Heart left ventricle (tissue), 16 donors: ENCODE measurements around the gene PYGB. TPM values are rescaled to one million over a fixed set of nuclear protein-coding genes. Genes with fewer than 3 reads are reported as not detected.

Source experiments
- ATAC-seq, 4 donors: fragments of 200-7000 bp; cut with Tn5 transposase; one replicate each; pipeline ENCODE4 v1.9.1; 2020 to 2022; ENCODE audit warnings: moderate library complexity in 4 of 4, mild to moderate bottlenecking in 3 of 4, moderate number of reproducible peaks in 1 of 4
- DNase-seq, 5 donors: peaks; one replicate each; pipeline ENCODE4 v3.0.0-alpha.2; 2020
- H3K27ac ChIP-seq, 12 donors: fragments of 200-600 bp; sonication (generic) in 4 of 12; one replicate each; pipeline versions ENCODE4 v1.5.0 to v1.8.0; 2016 to 2022; ENCODE audit warnings: mild to moderate bottlenecking in 2 of 12
- H3K27me3 ChIP-seq, 9 donors: fragments of 200-600 bp; sonication (generic) in 2 of 9; one replicate each; pipeline versions ENCODE4 v1.5.1 to v1.8.0; 2016 to 2022; ENCODE audit warnings: mild to moderate bottlenecking in 3 of 9
- H3K36me3 ChIP-seq, 9 donors: fragments of 200-600 bp; sonication (generic) in 2 of 9; one replicate each; pipeline versions ENCODE4 v1.5.0 to v1.8.0; 2018 to 2022; ENCODE audit warnings: mild to moderate bottlenecking in 2 of 9
- H3K4me1 ChIP-seq, 12 donors: fragments of 200-600 bp; sonication (generic) in 4 of 12; one replicate each; pipeline versions ENCODE4 v1.5.0 to v1.8.0; 2016 to 2022; ENCODE audit warnings: mild to moderate bottlenecking in 3 of 12
- H3K4me3 ChIP-seq, 12 donors: fragments of 200-600 bp; sonication (generic) in 4 of 12; one replicate each; pipeline versions ENCODE4 v1.5.0 to v1.8.0; 2017 to 2022; ENCODE audit warnings: mild to moderate bottlenecking in 9 of 12, moderate library complexity in 4 of 12
- H3K9me3 ChIP-seq, 12 donors: fragments of 200-600 bp; sonication (generic) in 4 of 12; one replicate each; pipeline versions ENCODE4 v1.5.0 to v1.8.0; 2016 to 2022; ENCODE audit warnings: mild to moderate bottlenecking in 1 of 12
- POLR2A ChIP-seq, 2 donors: fragments of 450-650 bp; IDR thresholded peaks; one replicate each; pipeline ENCODE4 v1.6.1; 2017; ENCODE audit warnings: antibody characterized with exemption in 2 of 2, mild to moderate bottlenecking in 2 of 2, moderate library complexity in 2 of 2
- WGBS, 4 donors: extraction: QIAGEN DNeasy Blood & Tissue Kit in 2 of 4; methylation state at CpG; one replicate each; pipeline versions ENCODE4 v1.1.5 to v1.1.7; 2013 to 2018; 5-methylcytosine and 5-hydroxymethylcytosine counted together
- intact Hi-C, 10 donors: fragments of 100-400 bp; cut with DNase I; formaldehyde crosslinking; loops; one replicate each; pipeline versions ENCODE4 v1.11.1 to v1.14.2; 2022
- polyA plus RNA-seq, 2 donors: library from polyadenylated mRNA; stranded (reverse); fragments of 200-250 nt; gene quantifications; one replicate each; pipeline ENCODE4 v1.2.3, GENCODE V29; 2013
- total RNA-seq, 9 donors: library from RNA; depleted of rRNA in 2 of 9; stranded (reverse); fragments of >200 nt in 2 of 9; fragmentation: NEBNext Ultra II Directional in 3 of 9; extraction: Animal tissue kit (Norgen Biotek cat#: 25700) in 3 of 9; gene quantifications; one replicate each; pipeline versions ENCODE4 v1.1.0 to v1.2.4, GENCODE V29; 2016 to 2023
- TF ChIP-seq, protein P1 (sequence below), 12 donors: fragments of 200-600 bp; sonication (generic) in 4 of 12; IDR thresholded peaks; one replicate each; pipeline versions ENCODE4 v1.5.0 to v1.8.0; 2018 to 2022; ENCODE audit warnings: antibody characterized with exemption in 12 of 12, mild to moderate bottlenecking in 5 of 12
- donor health status: ischemic (EF 13 %, LVEDD 7.1; RV severe dilation, severe dysfunction).
- donor health status: healthy with polysubstance abuse.
- donor health status: DM: no; HTN: yes; CAD: no.
- donor health status: DM: no; HTN: no; CAD: no.
- donor health status: ischemic (EF 25% LVEDD 6.9; RV normal size, moderate dysfunction).
- donor health status: ischemic (EF 25% LVEDD 5.7; RV mildly dilated, moderate dysfunction).
- donor health status: healthy.
- donor health status: DM: yes; HTN: yes; CAD: no.
- donor health status: ischemic (EF 35%, LVEDD 5.7; RV mildly dilated, moderate dysfunction).
- donor health status: nonischemic (EF 11% LVEDD 7.7; RV severe dilation, severe dysfunction).
- donor health status: DM: yes; HTN: yes; CAD: no.
- donor health status: PGD.
- donor health status: ischemic (EF 29% LVEDD 5.4; RV normal size, mild dysfunction).
- donor health status: nonischemic (EF 23%, LVEDD 6.1; RV moderate dilation, normal function).

PYGB gene
- total and polyA plus RNA-seq, 11 donors, result 144 to 450 (median 232) TPM

DNA sequence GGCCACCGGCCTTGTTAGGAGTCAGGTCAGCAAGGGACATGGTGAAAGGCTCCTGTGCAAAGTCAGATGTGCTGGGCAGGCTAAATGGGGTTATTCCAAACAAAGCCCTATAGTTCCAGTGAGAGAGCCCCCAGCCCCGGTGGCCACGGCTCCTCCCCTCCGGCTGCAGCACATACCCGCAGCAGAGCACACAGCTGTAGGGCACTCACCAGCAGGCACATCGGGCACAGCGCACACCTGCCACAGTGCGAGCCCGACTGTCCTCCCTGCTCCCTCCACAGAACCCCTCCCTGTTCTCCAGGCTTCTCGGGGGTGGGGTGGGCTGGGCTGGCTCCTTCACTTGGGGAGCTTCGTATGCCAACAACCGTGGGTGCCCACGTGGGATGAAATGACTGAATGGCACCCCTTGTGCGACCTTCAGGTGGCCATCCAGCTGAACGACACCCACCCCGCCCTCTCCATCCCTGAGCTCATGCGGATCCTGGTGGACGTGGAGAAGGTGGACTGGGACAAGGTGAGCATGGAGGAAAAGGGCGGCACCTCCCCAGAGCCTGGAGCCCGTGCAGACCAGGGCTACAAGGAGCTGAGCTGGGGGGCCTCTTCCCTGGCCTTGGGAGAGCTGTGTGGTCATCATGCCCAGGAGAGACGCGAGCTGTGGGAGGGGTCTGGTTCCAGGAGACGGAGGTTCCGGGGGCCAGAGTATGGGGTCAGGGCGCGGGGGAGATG, 30.9 kb downstream of the PYGB start:
- no peak for ATAC-seq

DNA sequence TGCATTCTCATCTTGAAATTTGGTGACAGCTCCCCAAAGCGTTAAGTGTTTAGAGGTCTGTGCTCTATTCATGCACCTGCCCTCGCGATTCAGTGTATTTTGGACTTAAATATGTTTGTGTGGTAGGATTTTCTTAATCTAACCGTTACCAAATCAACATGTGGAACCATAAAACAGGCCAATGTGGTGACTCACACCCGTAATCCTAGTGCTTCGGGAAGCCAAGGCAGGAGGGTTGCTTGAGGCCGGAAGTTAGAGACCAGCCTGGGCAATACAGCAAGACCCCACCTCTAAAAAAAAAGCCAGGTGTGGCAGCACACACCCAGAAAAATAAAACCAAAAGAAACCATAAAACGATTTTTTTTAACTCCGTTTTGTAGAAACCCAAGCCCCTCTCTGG, 31.5 kb downstream of the PYGB start:
- peak overlapping the region in 6 of 12 donors; percentile 22 to 68 (median 42) for H3K27ac ChIP-seq
- DNase-seq, result no peak
- no peaks in the 10 kb centered on the region for H3K27me3 ChIP-seq
- H3K4me1 ChIP-seq, result peaks cover 0 to 40% (median 12%) of the 10 kb centered on the region in 12 donors
- no peaks in the 10 kb centered on the region for H3K9me3 ChIP-seq
- WGBS, 4 donors, result 85 to 90% (median 88%) methylated on average over 9 of the region's 9 CpGs
- peaks cover 3 to 99% (median 94%) of the 10 kb centered on the region in 9 donors for H3K36me3 ChIP-seq
- H3K4me3 ChIP-seq, result no peak overlapping the region
- TF ChIP-seq, protein P1, sequence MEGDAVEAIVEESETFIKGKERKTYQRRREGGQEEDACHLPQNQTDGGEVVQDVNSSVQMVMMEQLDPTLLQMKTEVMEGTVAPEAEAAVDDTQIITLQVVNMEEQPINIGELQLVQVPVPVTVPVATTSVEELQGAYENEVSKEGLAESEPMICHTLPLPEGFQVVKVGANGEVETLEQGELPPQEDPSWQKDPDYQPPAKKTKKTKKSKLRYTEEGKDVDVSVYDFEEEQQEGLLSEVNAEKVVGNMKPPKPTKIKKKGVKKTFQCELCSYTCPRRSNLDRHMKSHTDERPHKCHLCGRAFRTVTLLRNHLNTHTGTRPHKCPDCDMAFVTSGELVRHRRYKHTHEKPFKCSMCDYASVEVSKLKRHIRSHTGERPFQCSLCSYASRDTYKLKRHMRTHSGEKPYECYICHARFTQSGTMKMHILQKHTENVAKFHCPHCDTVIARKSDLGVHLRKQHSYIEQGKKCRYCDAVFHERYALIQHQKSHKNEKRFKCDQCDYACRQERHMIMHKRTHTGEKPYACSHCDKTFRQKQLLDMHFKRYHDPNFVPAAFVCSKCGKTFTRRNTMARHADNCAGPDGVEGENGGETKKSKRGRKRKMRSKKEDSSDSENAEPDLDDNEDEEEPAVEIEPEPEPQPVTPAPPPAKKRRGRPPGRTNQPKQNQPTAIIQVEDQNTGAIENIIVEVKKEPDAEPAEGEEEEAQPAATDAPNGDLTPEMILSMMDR (IDR thresholded peaks at IDR 0.05), result no peak
- no peak for TF ChIP-seq POLR2A (IDR thresholded peaks at IDR 0.05)
- intact Hi-C loops, result no loop called here
- ATAC-seq, result no peak

More for the DNA sequence above, 30.9 kb downstream of the PYGB start:
- intact Hi-C loops, result no loop called here
- H3K9me3 ChIP-seq, result no peaks in the 10 kb centered on the region
- H3K36me3 ChIP-seq, result peaks cover 3 to 99% (median 93%) of the 10 kb centered on the region in 9 donors
- H3K27ac ChIP-seq, result peak overlapping the region in 8 of 12 donors; percentile 27 to 79 (median 61)
- WGBS, 4 donors, result 86 to 89% (median 88%) methylated on average over 13 to 26 of the region's 26 CpGs
- no peaks in the 10 kb centered on the region for H3K27me3 ChIP-seq
- no peak for TF ChIP-seq POLR2A (IDR thresholded peaks at IDR 0.05)
- TF ChIP-seq, protein P1 (IDR thresholded peaks at IDR 0.05), result no peak
- peak; percentile 5 to 50 (median 15) for DNase-seq
- peaks cover 0 to 46% (median 18%) of the 10 kb centered on the region in 12 donors for H3K4me1 ChIP-seq
- no peak overlapping the region for H3K4me3 ChIP-seq

DNA sequence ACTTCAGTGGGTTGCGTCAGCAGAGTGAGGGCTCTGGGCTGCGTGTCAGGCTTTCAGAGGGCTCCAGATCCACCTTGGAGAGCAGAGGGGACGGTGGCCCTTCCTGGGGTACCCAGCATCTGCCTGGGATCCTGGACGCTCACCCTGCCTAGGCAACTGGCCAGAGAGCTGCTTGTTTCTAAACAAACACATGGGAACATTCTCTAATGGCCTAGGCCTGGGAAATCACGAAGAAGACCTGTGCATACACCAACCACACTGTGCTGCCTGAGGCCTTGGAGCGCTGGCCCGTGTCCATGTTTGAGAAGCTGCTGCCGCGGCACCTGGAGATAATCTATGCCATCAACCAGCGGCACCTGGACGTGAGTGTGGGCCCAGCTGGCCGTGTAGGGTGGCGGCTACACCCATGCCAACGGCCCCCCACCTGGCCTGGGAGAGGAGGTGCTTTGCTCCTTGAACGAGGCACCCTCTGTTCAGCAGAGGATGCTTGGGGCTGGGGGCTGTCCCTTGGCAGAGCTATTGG, 32.2 kb downstream of the PYGB start:
- TF ChIP-seq POLR2A (IDR thresholded peaks at IDR 0.05), result no peak
- TF ChIP-seq, protein P1 (IDR thresholded peaks at IDR 0.05), result no peak
- DNase-seq (peak; percentile 11 to 66 (median 48)), ATAC-seq (peak; percentile 27 to 38 (median 37))
- Histone ChIP-seq H3K4me1 (peaks cover 0 to 33% (median 9%) of the 10 kb centered on the region in 12 donors), H3K4me3 (no peak overlapping the region), H3K36me3 (peaks cover 3 to 99% (median 94%) of the 10 kb centered on the region in 9 donors), H3K27me3 (no peaks in the 10 kb centered on the region), H3K27ac (peak overlapping the region in 7 of 12 donors; percentile 0 to 68 (median 32)), H3K9me3 (no peaks in the 10 kb centered on the region)
- WGBS, 4 donors, result 52 to 68% (median 63%) methylated on average over 10 to 15 of the region's 15 CpGs
- intact Hi-C loops, result no loop called here
